Body of pancreas (tissue), 4 donors: ENCODE results near the gene SCPEP1. TPM values are rescaled to one million over a fixed set of nuclear protein-coding genes. Genes with fewer than 3 reads are reported as not detected.

Experiments
- ATAC-seq: fragments of 150-250 bp; one replicate; pipeline ENCODE4 v1.9.1; 2016
- DNase-seq, 4 donors: peaks; one replicate each; pipeline ENCODE4 v3.0.0-alpha.2; 2019
- H3K27ac ChIP-seq, 4 donors: fragments of 200-600 bp; sonication (generic); 1 replicate in 3 of 4; 2 replicates in 1 of 4; pipeline versions ENCODE4 v1.5.1 to v1.6.1; 2016 to 2019; ENCODE audit warnings: mild to moderate bottlenecking in 1 of 4, mixed read lengths in 1 of 4, moderate library complexity in 1 of 4
- H3K27me3 ChIP-seq, 2 donors: fragments of 200-600 bp; sonication (generic); one replicate each; pipeline ENCODE4 v1.6.0; 2016; ENCODE audit warnings: mild to moderate bottlenecking in 1 of 2
- H3K36me3 ChIP-seq, 2 donors: fragments of 200-600 bp; sonication (generic); replicated peaks in 1 of 2; 2 replicates each; pipeline ENCODE4 v1.5.1; 2016; ENCODE audit warnings: low read depth in 2 of 2; ENCODE audit not compliant: insufficient read depth in 1 of 2
- H3K4me1 ChIP-seq: fragments of 200-600 bp; sonication (generic); one replicate; pipeline ENCODE4 v1.6.0; 2016
- H3K4me3 ChIP-seq, 2 donors: fragments of 200-600 bp; sonication (generic); 1 replicate in 1 of 2; 2 replicates in 1 of 2; pipeline ENCODE4 v1.5.1; 2016 to 2019
- H3K9me3 ChIP-seq, 3 donors: fragments of 200-600 bp; sonication (generic); 1 replicate in 2 of 3; 2 replicates in 1 of 3; pipeline ENCODE4 v1.5.1; 2016
- POLR2A ChIP-seq, 3 donors: fragments of 450-650 bp; IDR thresholded peaks; one replicate each; pipeline ENCODE4 v1.6.1; 2016; ENCODE audit warnings: antibody characterized with exemption in 3 of 3, mild to moderate bottlenecking in 2 of 3
- WGBS, 2 donors: methylation state at CpG; one replicate each; pipeline ENCODE4 v1.1.5; 2017; 5-methylcytosine and 5-hydroxymethylcytosine counted together
- intact Hi-C: fragments of 100-400 bp; cut with DNase I; formaldehyde crosslinking; loops from one replicate; pipeline ENCODE4 v1.15.1; 2023
- total RNA-seq, 2 donors: library from RNA; depleted of rRNA; stranded (reverse); fragments of >200 nt; gene quantifications; one replicate each; pipeline ENCODE4 v1.1.0, GENCODE V29; 2016
- TF ChIP-seq, protein P1 (sequence below), 7 experiments: fragments of 450-650 bp in 4 of 7; fragments of 200-600 bp in 3 of 7; sonication (generic) in 3 of 7; IDR thresholded peaks; one replicate each; pipeline ENCODE4 v1.5.1; 2016 to 2019; ENCODE audit warnings: antibody characterized with exemption in 7 of 7

SCPEP1 gene
- total RNA-seq, 2 donors from 2014 or later: 27.0 to 57.7 TPM

DNA sequence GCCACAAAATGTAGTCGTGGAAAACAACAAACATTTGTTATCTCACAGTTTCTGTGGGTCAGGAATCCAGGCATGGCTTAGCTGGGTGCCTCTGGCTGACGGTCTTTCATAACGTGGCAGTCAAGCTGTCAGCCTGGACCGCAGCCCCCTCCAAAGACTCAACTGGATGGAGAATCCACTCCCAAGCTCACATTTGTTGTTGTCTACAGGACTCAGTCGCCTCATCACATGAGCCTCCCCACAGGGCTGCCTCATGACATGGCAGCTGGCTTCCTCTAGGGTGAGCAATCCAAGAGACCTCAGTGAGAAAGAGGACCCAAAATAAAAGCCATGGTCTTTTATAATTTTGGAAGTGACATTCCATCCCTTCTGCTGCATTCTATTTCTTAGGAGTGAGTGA is 72.4 kb downstream of the SCPEP1 start:
- no peaks in the 10 kb centered on the region for H3K9me3 ChIP-seq
- DNase-seq (no peak), ATAC-seq (no peak)
- intact Hi-C loops: no loop called here
- H3K4me3 ChIP-seq: no peak overlapping the region
- no peak overlapping the region for H3K27ac ChIP-seq
- WGBS, 2 donors: 76 to 77% methylated on average over 5 of the region's 5 CpGs
- no peaks in the 10 kb centered on the region for H3K27me3 ChIP-seq
- no peaks in the 10 kb centered on the region for H3K36me3 ChIP-seq
- peaks cover 21% of the 10 kb centered on the region for H3K4me1 ChIP-seq
- TF ChIP-seq, protein P1, sequence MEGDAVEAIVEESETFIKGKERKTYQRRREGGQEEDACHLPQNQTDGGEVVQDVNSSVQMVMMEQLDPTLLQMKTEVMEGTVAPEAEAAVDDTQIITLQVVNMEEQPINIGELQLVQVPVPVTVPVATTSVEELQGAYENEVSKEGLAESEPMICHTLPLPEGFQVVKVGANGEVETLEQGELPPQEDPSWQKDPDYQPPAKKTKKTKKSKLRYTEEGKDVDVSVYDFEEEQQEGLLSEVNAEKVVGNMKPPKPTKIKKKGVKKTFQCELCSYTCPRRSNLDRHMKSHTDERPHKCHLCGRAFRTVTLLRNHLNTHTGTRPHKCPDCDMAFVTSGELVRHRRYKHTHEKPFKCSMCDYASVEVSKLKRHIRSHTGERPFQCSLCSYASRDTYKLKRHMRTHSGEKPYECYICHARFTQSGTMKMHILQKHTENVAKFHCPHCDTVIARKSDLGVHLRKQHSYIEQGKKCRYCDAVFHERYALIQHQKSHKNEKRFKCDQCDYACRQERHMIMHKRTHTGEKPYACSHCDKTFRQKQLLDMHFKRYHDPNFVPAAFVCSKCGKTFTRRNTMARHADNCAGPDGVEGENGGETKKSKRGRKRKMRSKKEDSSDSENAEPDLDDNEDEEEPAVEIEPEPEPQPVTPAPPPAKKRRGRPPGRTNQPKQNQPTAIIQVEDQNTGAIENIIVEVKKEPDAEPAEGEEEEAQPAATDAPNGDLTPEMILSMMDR (IDR thresholded peaks at IDR 0.05): no peak
- TF ChIP-seq POLR2A (IDR thresholded peaks at IDR 0.05): no peak

DNA sequence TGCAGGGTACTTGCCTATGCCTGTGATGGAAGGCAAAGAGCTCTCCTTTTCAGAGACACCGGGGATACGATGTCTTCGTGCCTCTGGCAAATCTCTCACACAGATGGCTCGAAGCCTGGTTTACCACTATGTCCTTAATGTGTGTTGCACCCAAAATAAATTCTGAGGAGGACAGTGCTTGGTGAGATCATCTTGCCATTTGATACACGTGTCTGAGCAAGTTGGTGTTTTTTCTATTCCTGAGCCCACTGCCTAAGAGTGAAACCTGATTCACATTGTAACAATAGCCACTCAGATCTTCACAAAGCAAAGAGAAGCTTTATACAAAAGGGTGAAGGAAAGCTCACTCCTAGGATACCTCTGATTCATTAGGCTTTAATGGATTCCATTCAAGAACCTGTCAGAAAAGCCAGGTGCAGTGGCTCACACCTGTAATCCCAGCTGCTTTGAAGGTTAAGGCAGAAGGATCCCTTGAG is 74.0 kb downstream of the SCPEP1 start:
- H3K27ac ChIP-seq: no peak overlapping the region
- 73% methylated on average over 5 of the region's 5 CpGs for whole genome bisulfite sequencing, 2 donors
- H3K4me3 ChIP-seq: no peak overlapping the region
- no peaks in the 10 kb centered on the region for H3K27me3 ChIP-seq
- ATAC-seq (no peak), DNase-seq (no peak)
- TF ChIP-seq, protein P1 (IDR thresholded peaks at IDR 0.05): no peak
- no peak for TF ChIP-seq POLR2A (IDR thresholded peaks at IDR 0.05)
- no peaks in the 10 kb centered on the region for H3K36me3 ChIP-seq
- intact Hi-C loops: no loop called here
- H3K9me3 ChIP-seq: no peaks in the 10 kb centered on the region
- peaks cover 11% of the 10 kb centered on the region for H3K4me1 ChIP-seq

Other genes starting within 250 kb of the SCPEP1 start
- gene C17orf67, start 144.2 kb upstream of the SCPEP1 start, total RNA-seq: 1 to 10 TPM in 1 of 2 donors, under 1 TPM in 1; 0.78 to 2.3 TPM
- gene DGKE, start 144.0 kb upstream of the SCPEP1 start, total RNA-seq: 1 to 10 TPM; 4.6 to 7.0 TPM
- 10 to 100 TPM; 13.5 to 21.8 TPM for gene TRIM25, start 64.1 kb upstream of the SCPEP1 start, total RNA-seq
- gene COIL, start 17.1 kb upstream of the SCPEP1 start, total RNA-seq: 1 to 10 TPM; 4.6 to 7.8 TPM
- gene AKAP1, start 107.1 kb downstream of the SCPEP1 start, total RNA-seq: 10 to 100 TPM; 24.4 to 48.5 TPM